ENCODE data around the gene SUPT20HL1.

GRCh38 chrX:24316111-24316510 is 44.3 kb upstream of the SUPT20HL1 start:
- no peak for TF ChIP-seq POLR2A (IDR thresholded peaks at IDR 0.05)
- no peak for TF ChIP-seq CTCF (IDR thresholded peaks at IDR 0.05)
